Stimulated activated CD8-positive, alpha-beta memory T cell treated with anti-CD3 and anti-CD28 coated beads, Interleukin-7, amount 100 ng/mL, for 4 hours (primary cell): ENCODE results near the gene SORCS2.

Source experiments
- DNase-seq, 2 donors: peaks; one replicate each; pipeline ENCODE4 v3.0.0-alpha.2; 2020; ENCODE audit warnings: low read depth in 2 of 2

The SORCS2 gene

DNA sequence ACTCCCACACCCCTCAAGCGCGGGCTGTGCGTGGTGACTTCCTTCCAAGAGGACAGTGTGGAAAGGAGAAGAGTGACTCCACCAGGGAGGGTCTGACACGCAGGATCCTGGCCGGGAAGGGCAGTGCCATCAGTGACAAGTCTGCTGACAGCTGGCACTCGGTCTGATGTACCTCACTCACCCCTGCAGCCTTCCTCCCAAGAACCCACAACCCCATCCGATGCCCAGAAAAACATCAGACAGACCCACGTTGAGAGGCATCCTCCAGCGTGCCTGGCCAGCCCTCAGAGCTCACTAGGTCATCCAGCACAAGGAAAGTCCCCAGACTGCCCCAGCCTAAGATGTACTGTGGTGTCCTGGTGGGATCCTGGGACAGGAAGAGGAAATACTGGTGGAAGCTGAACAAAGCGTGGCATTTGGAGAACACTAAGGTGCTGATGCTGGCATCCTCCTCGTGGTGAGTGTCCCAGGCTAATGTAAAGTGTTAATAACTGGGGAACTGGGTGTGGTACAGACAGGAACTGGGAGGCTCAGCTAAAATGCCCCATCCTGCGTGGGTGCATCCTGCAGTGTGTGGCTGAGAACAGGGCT is 442.4 kb downstream of the SORCS2 start:
- no peak for DNase-seq

DNA sequence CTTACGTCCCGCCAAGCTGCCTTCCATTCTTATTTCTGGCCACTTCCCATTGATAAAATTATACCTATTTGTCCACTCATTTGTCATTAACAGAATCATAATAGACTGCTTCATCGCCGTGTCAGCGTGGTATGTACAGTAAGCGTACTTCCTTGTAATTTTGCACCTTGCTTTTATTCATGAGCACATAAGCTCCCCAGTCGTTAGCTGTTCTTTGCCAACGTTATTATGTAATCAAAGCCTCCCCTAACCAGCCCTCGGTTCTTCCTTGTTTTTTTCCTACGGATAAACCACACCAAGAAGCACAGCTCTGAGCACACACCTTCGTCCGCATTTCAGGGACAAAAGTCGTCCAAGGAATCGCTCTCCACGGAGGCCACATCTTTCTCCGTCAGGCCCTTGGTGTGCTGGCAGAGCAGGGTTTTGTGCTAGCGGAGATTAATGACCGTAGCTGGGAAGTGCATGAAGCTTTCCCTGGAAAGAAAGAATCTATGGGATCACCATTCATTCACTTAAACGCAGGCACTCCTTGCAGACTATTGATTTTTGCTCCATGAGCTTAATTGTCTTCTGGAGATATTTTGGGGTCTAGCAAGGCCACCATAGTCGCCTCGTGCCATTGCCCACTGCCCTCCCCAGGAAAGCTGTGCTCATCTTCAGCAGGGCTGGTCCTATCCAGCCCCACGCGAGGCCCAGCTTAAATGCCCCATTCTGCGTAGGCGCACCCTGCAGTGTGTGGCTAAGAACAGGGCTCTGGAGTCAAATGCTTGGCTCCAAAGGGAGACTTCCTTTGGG is 443.3 kb downstream of the SORCS2 start:
- DNase-seq: no peak

GRCh38 chr4:7636240-7636508 is 443.8 kb downstream of the SORCS2 start:
- DNase-seq: no peak

DNA sequence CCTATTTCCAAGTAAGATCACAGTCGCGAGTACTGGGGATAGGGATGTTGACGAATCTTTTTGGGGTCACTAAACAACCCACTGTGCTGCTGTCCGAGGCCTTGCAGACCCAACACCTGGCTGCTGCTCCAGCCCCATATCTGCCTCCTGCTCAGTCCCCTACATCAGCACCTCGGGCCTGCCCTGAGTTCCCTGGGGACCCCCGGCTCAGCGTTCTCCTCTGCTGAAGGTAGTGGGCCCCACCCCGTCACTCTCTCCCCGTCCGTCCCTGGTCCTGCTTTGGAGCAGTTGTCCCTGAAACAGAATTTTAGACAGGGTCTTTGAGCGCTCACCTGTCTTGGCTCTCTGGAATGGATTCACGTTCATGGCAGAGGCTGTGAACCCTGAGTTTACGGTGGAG is 444.8 kb downstream of the SORCS2 start:
- no peak for DNase-seq

GRCh38 chr4:7637971-7638370 is 445.6 kb downstream of the SORCS2 start:
- DNase-seq: no peak

DNA sequence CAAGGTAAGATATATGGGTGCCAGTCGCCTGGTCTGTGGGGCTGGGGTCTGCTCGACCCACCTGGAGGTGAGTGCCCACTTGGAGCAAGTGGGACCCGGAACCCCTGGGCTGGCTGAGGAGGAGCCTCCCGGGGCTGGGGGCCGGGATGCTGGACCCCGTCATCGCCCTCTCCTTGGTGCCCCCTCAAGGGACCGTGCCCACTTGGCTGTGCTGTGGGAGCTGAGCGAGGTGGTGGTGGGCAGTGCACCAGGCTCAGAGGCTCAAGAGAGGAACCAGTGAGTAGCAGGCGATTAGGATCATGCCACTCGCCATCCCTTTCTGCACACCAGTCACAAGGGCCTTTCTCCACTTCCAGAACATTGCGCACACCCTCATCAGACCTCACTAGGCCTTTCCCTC is 446.2 kb downstream of the SORCS2 start:
- DNase-seq: no peak

- DNase-seq: no peak
These were observed 446.8 kb downstream of the SORCS2 start for GRCh38 chr4:7638984-7639789.

DNA sequence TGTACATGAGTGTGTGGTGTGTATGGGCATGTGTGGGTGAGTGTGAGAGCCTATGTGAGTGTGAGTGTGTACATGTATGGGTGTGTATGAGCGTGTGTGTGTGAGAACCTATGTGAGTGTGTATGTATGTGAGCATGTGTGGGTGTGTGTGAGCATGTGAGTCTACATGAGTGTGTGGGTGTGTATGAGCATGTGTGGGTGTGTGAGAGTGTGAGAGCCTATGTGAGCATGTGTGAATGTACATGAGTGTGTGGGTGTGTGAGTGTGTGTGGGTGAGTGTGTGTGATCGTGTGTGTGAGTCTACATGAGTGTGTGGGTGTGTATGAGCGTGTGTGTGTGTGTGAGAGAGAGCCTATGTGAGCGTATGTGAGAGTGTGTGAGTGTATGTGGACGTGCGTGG is 447.8 kb downstream of the SORCS2 start:
- DNase-seq: no peak

DNA sequence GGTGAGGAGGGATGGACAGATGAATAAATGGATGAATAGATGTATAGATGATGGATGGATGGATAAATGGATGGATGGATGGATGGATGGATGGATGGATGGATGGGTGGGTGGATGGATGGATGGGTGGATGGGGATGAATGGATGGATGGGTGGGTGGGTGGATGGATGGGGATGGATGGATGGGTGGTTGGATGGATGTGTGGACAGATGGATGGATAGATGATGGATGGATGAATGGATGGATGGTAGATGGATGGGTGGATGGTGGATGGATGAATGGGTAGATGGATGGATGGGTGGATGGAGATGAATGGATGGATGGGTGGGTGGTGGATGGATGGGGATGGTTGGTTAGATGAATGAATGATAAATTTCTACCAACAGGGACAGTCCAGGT is 449.4 kb downstream of the SORCS2 start:
- no peak for DNase-seq

DNA sequence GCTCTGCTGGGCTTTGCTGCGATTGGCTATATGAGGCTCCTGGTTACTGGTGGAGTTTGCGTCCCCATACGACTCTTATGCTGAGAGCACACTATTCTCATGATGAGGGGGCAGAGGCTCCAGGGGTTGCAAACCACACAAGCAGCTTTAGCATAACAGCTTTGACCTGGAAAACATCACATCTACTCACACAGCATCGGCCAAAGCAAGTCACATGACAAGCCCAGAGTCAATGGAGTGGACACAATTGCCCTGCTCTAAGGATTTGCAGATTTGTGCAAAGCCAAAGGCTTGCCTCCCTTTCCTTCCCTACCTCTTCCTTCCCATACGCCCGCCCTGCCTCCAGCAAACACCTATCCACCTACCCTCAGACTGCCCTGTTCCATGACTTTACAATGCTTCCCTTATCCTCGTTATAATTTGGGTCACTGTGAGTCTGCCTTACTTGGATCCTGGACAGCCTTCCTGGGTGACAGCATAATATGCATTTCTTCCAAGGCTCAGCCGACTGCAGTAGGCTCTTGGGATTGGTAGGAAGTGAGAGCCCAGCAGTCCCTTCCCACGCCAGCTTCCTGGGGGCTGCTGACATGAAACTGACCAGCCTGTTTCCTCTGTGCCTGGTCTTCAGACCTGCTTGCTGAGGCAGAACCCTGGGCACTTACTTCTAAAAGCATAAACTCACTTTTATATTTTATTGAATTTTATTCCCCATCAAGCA is 450.6 kb downstream of the SORCS2 start:
- DNase-seq: no peak

- no peak for DNase-seq
These were observed 452.8 kb downstream of the SORCS2 start for GRCh38 chr4:7645158-7645557.

DNA sequence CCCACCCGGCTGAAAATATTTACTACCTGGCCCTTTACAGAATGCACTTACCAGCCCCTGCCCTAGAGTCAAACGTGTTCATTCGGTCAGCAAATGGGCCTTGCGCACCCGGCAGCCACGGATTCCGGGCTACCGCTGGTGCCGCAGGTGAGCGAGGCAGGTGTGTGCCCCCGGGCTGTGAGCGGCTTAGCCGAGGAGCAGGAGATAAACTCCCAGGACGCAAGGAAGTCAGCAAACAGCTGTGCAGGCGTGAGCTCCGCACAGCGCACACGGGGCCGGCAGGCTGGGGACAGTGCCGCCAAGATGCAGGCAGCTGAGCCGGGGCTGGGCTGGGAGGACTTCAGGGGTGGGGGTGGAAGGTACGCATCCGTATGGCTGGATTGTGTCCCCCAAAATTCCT is 453.6 kb downstream of the SORCS2 start:
- no peak for DNase-seq

- peak; percentile 9 to 10 for DNase-seq
These were observed 454.2 kb downstream of the SORCS2 start for GRCh38 chr4:7646384-7647061.

DNA sequence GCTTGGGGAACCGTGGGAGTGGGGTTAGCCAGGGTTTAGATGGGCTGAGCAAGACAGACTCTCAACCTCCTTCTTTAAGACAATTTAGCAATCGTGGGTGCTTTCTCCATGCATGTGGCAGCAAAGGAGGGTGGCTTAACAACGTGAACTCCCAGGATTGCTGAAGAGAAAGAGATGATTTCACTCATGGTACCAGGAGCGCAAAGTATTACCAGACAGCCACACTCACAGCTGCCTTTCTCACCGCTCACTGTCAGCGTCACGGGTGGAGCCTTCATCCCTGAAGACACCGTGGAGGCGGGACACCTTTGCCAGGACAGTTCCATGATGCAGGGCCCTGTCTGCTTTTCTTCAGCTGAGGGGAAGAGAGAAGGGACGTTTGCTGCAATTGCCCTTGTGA is 454.8 kb downstream of the SORCS2 start:
- DNase-seq: no peak

DNA sequence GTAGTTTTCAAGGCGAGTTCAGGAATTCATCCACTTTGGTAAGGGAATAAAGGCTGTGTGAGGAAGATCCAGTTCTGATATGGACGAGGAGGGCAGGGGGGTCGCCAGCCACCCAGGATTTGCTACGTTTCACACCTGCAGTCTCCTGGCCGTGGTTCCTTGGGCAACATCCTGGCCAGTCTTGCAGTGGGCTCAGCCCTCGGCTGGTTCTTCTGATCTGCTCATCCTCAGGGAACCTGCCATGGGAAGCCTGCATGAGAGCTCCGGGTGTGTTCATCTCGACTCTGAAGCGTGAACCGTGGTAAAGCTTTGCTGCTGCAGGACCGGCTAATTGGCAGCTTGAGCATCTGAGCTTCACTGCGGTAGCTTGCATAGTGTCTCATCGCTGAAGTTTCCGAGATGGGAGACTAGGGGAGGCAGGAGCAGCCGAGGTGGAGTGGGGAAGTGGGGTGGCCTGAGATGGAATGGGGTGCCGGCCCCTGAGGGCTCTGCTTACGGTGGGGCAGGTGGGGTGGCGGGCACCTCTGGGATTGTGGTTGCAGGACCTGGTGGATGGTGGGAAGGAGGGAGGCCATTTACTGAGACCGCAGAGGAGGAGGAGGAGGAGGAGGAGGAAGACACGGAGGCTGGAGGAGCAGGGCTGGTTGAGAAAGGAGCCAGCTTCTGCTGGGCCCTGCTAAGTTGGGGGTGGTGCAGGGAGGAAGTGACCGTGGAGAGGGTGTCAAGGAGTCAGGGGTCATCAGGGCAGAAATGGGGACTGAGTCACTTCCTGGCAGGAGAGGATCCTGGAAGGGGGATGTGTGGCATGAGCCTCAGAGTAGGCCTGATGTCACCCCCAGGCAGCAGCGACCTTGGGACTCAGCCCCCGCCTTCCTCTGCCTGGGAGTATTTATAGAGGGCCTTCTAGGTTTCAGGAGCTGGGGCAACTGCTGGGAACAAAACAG is 455.5 kb downstream of the SORCS2 start:
- DNase-seq: no peak

DNA sequence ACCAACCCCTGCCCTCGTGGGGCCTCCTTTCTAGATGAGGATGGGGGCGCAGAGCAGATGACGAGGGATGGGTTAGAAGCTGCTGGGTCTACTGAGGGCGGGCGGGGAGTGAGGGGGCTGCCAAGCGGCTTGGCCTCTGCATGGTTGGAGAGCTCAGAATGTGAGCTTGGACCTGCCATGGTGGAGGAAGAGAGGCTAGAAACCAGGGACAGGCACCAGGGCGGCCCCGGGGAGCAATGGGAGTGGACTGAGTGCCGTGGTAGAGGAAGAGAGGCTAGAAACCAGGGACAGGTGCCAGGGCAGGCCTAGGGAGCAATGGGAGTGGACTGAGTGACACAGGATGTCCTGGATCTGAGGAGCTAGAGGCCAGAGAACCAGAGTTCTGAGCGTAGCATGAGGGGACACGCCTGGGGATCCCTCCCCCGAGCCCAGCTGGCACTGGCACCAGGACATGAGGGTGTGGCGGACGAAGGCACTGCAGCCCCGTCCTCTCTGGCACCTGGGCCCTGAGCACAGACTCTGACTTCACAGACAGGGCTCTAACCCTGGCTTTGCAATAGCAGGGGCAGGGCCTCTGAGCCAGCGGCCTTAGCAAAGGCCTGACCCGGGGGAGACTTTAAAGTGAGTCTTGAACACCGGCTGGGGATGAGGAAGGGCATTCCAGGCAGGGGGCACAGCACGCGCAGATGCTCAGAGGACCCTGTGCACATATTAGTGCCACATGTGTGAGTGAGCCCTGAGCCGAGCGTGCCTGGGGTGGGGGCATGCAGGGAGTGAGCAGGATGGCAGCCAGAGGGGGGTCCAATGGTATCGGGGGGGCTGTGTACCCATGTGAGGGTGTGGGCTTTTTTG is 456.4 kb downstream of the SORCS2 start:
- no peak for DNase-seq

- DNase-seq: no peak
These were observed 457.0 kb downstream of the SORCS2 start for GRCh38 chr4:7649411-7649740.

GRCh38 chr4:7649741-7650531 is 457.6 kb downstream of the SORCS2 start:
- peak; percentile 34 to 53 for DNase-seq
